Stimulated activated CD4-positive, alpha-beta T cell treated with anti-CD3 and anti-CD28 coated beads, Interleukin-4, amount 100 ng/mL, for 4 hours (primary cell): ENCODE measurements around the gene SOBP.
A peak's percentile ranks its signal among the peaks of the same experiment; 100 is the strongest.
"Not testable (repeated sequence)": the region's sequence is repeated elsewhere in the genome, so short reads cannot be mapped to it uniquely, and the experiment has no call there.

Source experiments
- DNase-seq, 2 experiments: peaks; one replicate each; pipeline ENCODE4 v3.0.0-alpha.2; 2020

SOBP gene, protein sequence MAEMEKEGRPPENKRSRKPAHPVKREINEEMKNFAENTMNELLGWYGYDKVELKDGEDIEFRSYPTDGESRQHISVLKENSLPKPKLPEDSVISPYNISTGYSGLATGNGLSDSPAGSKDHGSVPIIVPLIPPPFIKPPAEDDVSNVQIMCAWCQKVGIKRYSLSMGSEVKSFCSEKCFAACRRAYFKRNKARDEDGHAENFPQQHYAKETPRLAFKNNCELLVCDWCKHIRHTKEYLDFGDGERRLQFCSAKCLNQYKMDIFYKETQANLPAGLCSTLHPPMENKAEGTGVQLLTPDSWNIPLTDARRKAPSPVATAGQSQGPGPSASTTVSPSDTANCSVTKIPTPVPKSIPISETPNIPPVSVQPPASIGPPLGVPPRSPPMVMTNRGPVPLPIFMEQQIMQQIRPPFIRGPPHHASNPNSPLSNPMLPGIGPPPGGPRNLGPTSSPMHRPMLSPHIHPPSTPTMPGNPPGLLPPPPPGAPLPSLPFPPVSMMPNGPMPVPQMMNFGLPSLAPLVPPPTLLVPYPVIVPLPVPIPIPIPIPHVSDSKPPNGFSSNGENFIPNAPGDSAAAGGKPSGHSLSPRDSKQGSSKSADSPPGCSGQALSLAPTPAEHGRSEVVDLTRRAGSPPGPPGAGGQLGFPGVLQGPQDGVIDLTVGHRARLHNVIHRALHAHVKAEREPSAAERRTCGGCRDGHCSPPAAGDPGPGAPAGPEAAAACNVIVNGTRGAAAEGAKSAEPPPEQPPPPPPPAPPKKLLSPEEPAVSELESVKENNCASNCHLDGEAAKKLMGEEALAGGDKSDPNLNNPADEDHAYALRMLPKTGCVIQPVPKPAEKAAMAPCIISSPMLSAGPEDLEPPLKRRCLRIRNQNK

DNA sequence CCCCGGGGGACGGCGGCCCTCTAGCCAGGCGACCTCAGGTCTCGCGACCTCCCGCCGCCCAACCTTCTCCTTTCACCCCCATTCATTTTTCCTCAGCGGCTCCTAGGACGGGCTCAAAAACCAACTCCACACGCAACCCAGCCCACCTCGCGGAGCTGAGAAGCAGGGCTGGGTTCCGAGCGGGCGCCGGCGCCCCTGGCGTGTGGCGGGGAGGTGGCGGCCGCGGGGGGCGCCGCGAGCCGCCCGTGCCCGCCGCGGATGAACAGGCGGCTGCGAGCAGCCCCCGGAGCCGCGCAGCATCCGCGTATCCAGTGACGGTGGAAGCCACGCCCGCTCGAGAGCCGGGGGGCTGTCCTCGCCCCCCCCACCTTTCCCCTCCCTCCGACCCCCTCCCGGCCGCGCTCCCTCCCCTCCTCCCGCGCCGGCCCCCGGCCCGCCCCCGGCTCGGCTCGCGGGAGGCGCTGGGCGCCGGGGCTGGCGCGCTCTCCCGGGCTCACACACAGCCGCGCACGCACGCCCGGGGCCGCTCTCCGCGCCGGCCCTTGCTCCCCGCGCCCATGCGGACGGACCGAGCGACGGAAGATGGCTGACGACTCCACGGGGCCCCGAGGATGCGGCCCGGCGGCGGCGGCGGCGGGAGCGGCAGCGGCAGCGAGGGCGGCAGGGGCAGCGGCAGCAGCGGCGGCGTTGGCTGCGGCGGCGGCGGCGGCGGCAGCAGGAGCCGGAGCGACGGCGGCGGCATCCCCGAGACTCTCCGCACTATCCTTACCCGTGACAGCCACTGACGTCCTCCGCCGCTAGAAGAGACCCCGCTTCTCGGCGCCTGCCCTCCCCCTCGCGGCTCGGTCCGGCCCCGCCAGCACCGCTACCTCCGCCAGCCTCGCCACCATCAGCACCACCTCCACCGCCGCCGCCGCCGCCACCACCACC, at the start of gene SOBP:
Gene SOBP (plus strand): TSS at position 482 of the 930 bp plus-strand sequence. CDS start 500 bp downstream, outside the sequence.
- peak; percentile 12 to 42 for DNase-seq

DNA sequence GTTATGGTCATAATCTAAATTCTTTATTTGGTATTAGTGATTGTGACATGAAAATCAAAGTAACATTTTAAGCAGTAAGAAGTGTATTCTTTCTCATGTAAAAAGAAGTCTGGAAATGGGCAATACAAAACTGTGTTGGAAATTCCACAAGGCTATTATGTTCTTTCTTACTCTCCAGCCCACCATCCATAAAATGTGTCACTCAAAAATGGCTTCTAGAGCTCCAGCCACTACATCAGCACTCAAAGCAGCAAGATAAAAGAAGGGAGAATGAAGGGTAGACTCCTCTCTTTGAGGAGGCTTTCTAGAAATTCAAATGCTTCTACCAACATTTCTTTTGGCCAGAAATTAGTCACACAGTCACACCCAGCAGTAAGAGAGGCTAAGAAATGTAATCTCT, 49.0 kb upstream of the SOBP start:
- DNase-seq, result no peak

DNA sequence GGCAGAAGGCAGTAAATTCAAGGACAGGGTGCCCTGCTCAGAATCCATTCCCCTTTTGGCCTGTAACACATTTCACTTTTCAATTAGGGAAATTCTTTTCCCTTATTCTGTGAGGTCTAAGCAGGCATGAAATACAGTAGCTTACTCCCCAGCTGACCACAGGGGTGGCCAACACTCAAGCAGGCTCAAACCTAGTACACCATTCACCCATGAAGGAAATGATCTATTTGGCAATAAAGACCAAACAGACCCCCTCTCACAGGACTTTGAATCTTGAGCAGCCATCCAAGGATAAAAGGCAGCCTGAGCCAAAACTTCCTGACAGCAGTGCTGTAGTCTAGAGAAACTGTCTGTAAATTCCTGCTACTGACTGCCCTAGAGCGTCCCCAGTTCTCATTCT, 48.2 kb upstream of the SOBP start:
- no peak for DNase-seq

DNA sequence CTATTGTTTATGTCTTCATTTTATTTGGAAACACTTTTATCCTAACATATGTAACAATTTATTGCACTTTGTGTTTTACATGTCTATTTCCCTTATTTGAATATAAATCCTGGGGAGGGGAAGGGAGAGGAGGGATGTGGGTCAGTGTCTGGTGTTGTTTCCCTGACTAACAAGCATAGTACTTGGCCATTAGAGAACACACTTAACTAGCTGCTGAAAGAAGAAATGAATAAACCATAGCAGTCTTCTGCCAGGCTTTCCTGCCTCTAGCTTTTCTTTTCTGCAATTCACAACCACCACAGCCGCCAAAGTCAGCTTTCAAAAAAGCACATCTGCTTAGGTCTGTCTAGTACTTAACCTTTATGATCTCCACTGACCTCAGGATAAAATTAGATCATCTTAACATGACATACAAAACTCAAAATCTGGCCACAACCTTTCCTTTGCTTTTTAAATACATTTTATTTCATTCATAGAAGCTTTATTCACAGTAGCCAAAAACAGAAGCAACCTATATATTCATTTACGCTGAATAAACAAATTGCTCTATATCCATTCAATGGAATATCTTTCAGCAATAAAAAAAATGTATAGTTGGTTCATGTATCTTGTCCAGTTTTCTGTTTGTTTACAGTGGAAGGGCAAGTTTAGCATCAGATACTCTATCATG, 46.8 kb upstream of the SOBP start:
- DNase-seq, result no peak

DNA sequence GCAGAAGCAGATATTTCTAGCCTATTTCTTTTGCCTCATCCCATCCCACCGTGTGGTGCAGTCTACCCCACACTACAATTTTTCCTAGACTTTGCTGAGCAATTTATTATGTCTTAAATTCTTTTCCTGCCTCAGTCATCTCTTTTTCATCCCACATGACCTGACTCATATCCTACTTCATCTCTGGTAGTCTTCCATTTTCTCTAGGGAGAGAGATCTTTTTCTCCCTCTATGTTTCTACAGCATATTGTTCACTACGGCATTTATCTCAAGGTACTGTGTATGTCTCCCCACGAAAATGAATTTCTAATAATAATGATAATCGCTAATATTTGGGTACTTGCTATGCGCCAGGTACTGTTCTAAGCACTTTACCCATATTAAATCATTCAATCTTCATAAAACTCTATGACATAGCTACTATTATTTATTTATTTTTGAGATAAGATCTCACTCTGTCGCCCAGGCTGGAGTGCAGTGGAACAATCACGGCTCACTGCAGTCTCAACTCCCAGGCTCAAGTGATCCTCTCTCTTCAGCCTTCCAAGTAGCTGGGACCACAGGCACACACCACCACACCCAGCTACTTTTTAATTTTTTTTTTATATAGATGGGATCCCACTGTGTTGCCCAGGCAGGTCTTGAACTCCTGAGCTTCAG, 46.2 kb upstream of the SOBP start:
- no peak for DNase-seq

DNA sequence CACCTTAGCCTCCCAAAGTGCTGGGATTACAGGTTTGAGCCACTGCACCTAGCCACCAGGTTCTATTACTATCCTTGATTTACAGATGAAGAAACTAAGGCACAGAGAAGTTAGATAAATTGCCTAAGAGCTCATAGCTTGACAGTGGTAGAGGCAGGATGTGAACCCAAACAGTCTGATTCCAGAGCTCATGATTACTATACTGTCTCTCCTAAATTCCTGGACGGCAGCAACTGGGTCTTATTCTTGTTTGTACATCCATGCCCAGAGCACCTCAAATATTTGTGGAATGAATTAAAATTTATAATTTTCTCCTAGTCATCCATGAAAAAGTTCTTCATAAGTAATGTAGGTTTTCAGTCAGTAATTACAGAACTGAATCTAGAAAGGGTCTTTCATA, 45.6 kb upstream of the SOBP start:
- no peak for DNase-seq

DNA sequence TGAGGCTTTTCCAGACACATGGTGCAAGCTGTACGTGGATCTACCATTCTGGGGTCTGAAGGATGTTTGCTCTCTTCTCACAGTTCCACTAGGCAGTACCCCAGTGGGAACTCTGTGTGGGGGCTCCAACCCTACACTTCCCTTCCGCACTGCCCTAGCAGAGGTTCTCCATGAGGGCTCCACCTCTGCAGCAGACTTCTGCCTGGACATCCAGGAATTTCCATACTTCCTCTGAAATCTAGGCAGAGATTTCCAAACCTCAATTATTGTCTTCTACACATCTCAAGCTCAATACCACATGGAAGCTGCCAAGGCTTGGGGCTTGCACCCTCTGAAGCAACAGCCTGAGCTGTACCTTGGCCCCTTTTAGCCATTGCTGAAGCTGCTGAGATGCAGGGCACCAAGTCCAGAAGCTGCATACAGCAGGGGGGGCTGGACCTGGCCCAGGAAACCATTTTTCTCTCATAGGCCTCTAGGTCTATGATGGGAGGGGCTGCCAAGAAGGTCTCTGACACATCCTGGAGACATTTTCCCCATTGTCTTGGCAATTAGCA, 42.2 kb upstream of the SOBP start:
- DNase-seq, result no peak

DNA sequence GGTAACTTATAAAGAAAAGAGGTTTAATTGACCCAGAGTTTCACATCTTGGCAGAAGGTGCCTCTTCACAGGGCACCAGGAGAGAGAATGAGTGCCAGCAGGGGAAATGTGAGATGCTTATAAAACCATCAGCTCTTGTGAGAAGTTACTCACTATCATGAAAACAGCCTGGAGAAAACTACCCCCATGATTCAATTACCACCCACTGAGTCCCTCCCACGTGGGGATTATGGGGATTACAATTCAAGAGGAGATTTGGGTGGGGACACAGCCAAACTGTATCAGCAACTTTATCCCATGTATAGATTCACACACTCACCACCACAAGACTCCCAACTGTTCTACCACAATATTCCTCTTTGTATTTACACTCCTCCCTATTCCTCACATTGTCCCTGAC, 41.1 kb upstream of the SOBP start:
- no peak for DNase-seq

DNA sequence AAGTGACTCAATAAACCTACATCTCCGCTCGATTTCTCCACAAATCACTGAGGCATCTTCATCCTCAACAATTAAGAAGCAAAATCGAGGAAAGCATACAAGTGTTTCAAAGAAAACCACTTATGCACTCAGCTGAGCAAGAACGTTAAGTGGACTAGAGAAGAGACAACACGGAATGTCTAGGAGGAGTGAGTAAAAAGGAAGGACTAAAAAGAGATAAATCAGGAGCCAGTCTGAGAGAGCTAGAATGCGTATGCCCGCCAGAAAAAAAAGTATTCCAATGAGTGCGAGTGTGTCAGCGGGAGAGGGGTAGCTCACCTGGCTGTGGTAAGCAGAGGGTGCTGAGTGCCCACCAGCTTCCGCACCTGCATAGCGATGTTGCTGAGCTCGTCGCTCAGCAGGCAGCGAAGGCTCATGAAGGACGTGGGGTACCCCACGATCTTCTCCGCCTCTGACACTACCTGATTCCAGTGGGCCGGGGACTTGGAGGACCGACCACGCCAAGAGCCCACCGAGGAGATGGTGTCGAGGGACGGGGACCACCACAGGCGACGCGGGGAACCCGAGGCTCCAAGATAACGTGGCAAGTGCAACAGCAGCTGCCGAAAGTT, 31.1 kb upstream of the SOBP start:
- DNase-seq, result peak in 1 of 2 experiments; percentile 16

DNA sequence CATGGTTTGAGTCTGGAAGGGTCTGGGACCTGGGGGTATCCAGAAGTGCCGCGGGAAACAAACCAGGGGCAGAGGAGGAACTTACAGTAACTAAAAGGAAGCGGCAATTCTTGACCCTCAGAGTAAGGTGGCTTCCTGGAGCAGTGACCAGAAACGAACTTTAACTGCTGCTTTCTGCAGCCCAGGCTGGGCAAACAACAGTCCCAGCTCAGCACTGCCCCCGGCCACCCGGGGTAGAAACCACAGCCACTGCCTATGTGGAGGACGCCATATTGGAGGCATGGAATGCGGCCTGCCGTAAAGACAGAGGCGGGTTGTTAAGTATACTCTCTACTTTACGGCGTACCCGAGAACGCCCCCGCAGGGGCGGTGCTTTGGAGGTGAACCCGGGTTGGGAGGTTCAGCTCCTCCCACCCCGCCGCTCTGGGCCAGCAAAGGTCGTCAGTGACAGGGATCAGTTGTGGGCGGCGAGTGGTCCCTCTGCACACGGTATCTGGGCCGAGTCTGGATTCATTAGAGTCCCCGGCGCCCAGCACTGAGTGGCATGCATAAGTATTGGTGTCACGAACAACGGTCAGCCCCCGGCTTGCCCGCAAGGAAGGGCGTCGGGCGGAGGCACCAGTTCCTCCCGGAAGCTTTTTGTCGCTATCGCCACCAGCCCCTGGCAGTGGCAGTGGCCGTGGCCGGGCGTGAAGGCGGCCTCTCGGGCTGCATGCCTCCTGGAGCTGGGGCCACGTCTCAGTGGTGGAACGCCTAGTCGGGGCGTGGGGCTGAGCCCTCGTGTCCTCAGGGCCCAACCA, 30.4 kb upstream of the SOBP start, which contains the start of gene PDSS2:
Gene PDSS2 (minus strand): TSS at position 282 of the 800 bp plus-strand sequence. CDS start 279 bp downstream, at position 3.
- peak; percentile 98 to 99 for DNase-seq

DNA sequence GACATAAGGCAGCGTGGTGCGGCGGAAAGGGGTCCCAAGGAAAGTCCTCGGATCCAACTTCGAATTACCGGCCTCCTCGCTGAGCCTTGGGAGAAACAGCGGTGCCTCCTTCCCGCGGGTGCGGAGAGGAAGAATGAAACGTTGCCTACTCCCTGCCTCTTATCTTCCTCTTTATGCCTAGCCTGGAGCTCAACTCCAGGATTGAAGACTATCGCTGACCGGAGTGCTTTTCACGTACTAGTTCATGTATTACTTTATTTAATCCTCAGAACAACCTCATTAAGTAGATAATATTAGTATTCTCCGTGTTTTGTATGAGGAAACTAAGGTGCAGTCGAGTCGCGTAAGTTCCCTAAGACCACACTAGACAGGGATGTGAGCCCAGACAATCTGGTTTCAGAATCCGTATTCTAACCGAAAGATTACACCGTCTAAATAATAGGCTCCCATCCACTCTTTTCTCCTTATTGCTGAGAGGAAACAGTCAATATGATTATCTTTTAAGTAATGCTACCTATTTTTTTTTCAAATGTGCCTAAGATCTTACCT, 29.8 kb upstream of the SOBP start:
- no peak for DNase-seq

DNA sequence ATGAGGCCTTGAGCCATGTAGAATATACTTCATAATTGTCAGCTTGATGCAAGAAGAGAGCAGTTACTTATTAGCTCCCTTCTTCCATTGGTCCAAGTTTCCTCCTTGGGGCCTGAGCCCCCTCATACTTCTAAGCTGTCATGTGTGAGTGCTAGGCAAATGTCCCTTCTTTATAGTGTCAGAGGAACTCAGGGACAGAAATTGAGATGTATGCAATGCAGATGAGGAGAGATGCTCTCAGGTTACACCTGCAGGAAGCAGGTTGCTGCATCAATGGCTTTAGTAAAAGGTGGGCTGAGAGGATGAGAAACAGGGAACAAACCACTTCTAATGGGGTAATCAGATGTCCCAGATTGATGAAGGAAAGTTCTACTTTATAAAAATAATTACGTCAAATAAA, 23.9 kb upstream of the SOBP start:
- DNase-seq, result no peak

DNA sequence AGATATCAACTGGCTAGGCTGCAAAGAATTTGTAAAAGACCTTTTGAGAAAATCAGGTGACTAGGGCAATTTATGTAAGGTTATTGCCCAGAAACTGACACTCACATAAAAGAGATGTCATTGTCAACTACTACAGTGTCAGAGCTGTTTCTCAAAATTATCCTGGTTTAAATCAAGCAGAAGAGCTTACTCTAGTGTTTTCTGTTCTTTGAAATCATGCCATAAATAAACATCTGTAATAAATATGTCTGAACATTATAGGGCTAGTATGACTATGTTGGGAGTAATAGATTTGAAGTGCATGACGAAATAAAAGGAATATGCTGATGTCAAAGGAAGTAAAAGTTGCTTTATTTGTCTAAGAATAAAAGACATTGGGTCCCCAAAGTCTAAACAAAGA, 19.6 kb upstream of the SOBP start:
- DNase-seq, result no peak

DNA sequence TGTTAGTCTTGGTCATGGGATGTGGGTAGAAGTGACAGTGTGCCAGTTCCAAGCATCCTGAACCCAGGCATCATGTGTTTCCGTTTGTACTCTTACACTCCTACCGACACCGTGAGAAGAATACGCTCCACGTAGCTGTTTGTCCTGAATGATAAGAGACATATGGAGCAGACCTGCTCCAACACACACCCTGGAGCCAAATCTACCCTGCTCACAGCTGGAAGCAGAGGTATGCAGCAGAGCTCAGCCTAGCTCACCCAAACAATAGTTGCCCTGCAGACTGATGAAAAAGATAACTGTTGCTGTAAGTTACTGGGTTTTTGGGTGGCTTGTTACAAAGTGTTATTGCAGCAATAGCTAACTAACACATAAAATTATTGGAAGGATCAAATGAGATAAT, 16.3 kb upstream of the SOBP start:
- no peak for DNase-seq

DNA sequence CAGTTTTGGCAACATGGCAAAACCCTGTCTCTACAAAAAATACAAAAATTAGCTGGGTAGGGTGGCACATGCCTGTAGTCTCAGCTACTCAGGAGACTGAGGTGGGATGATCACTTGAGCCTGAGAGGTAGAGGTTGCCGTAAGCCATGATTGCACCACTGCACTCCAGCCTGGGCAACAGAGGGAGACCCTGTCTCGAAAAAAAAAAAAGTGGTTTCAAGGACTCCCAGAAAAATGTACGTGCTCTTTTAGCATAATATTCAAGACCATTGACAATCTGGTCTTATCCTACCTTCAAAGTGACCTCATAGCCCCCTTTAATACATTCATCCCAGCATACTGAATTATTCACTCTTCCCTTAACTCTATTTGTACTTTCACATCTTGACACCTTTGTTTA, 14.6 kb upstream of the SOBP start:
- DNase-seq, result not testable (repeated sequence)

DNA sequence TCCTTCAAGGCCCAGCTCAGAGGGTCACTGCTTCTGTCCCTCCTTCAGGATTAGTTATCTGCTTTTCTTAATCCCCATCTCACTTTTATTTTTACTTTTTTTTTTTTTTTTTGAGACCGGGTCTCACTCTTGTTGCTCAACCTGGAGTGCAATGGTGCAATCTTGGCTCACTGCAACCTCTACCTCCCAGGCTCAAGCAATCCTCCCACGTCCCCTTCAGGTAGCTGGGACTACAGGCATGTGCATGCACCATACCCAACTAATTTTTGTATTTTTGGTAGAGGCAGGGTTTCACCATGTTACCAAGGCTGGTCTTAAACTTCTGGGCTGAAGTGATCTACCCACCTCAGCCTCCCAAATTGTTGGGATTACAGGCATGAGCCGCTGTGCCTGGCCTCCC, 14.1 kb upstream of the SOBP start:
- DNase-seq, result not testable (repeated sequence)

DNA sequence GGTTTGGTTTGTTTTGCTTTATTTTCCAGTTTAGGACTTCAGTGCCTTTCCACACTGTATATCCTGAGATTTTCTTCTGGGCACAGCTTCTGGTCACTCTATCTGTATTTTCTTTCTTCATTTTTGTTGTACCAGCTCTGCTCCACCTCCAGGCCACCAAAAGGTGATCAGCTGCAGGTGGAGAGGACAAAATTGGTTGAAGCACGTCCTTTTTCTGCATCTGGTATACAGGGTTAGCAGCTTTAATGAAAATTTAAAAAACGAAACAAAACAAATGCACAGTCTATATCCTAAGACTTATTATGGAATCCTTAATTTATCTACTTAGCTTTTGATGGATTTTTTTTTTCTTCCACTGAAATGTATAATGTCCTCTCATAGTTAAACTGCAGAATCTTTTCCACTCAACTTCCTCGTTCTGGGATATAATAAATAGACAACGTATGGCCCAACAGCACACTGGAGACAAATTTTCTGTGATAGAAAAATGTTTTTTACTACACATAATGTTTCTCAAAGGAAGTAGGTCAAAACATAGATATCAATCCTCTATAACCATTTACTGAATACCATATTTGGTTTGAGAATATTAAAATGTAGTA, 10.7 kb upstream of the SOBP start:
- DNase-seq, result no peak

DNA sequence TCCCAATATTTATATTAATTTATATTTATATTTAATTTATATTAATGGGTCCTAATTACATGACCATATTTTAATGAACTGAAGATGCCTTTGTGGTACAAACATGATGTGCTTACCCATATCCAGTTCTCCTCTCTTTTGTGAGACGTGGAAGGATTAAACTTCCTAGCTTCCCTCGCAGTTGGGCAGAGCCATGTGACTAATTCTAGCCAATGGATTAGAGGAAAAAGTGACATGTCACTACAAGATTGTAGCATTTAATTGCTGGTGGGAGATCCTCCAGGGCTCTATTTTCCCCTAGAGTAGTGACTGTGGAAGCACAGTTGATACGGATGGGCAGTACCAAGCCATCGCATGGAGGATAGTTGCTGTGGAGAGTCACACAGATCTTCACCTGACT, 4.8 kb upstream of the SOBP start:
- DNase-seq, result no peak

DNA sequence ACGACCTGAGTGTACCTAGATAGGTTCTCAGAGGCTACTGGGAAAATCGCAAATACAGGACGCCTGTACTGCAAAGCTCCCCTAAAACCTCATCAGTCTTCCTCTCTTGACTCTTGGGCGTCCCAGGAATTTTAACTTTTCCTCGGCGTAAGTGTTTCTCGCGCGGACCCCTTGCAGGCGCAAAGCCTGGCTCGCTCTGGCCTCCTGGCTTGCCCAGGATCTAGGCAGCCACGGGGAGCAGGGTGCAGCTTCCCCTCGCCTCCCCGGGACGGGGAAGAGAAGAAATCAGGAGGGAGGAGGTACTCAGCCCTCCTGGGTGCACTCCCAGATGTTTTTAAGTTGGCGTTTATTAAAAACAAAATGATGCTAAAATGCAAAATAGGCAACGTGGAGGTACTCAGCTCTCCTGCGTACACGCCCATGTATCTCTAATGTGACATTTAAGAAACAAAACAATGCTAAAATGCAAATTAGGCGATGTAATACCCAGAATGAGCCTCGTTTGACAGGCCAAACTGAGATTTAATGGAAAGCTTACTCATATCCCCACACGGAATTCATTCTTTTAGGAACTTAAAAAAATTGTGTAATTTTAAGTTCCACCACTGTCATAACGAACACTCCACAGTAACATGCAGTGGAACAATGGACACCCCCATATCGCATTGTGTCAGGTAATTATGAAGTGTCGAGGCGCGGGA, 1.6 kb upstream of the SOBP start:
- DNase-seq, result no peak
